Pons (tissue), 1 donor: ENCODE results near the gene POMGNT1.
"Not testable (repeated sequence)": the region's sequence is repeated elsewhere in the genome, so short reads cannot be mapped to it uniquely, and the experiment has no call there.

ENCODE experiments used
- DNase-seq: peaks from one replicate; pipeline ENCODE4 v3.0.0-alpha.2; 2016; ENCODE audit warnings: low spot score

POMGNT1 gene

DNA sequence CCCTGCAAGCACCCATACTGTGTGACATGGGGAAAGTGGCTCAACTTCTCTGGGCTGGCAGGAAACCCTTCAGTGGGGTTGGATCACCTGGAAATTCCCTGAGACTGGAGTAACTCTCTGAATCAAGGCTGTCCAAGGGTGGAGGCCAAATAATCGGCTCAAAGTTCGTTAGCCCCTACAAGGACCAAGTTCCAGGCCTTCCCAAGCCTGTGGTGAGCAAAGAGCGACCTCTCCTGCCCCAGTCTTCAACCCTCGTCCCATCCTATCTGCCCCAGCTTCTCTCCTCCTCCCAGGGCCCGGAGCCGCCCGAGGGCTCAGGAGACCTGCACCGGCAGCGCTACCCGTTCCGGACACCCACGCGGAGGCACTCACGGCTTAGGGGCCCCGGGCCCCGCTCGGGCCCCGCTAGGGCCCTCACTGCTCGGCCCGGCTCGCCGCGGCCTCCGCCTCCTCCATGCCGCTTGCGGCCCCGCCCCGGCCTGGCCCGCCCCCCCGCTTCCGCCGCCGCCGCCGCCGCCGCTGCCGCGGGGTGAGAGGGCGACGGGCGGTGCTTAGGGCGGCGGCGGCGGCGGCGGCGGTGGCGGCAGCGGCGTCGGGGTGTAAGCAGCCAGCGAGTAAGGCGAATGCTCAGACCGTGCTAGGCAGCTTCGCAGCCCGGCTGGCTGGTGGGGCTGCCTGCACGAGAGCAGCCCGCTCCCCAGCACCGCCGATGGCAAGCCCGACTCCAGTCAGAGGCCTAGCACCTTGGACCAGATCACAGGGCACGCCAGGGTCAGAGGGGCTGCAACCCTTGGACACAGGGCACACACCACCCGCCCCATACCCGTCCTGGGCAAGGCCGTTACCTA is at the start of gene POMGNT1:
Gene POMGNT1, minus strand, starts transcription at position 471 of the 848 bp plus-strand sequence. CDS start 613 bp downstream, outside the sequence.
- no peak for DNase-seq

DNA sequence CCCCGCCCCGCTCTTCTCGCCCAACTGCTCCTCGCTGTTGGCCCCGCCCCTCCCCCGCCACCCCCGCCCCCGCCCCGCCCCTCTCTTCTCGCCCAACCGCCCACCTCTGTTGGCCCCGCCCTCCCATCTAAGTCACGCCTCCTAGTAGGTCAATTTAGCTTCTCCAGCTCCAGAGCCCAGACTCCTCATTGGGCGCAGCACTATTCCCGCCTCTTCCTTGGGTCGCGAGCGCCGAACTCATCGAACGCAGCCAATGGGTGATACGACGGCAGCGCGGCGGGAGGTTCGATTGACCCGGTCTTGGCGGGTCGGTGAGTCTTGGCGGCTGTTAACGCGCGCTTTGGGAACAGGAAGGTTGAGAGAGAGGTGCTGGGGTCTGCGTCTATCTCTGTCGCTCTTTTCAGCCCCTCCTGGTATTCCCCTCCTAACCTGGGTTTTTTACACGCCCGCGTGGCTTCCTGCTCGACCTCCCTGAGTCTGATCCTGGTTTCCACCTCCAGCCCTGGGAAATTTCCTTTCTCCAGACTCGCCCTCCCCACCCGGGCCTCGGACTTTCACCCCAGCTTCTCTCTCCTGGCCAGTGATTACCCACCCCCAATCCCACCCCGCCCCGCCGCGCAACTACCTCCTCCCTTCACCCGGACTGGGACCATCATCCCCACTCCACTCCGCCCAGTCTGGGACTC is 49.3 kb upstream of the POMGNT1 start, which contains the start of gene RAD54L:
Gene RAD54L, plus strand, starts transcription at position 328 of the 686 bp plus-strand sequence. CDS start 643 bp downstream, outside the sequence.
- DNase-seq: peak; percentile 98

GRCh38 chr1:46246548-46247435 is 48.6 kb upstream of the POMGNT1 start:
- DNase-seq: no peak

GRCh38 chr1:46246136-46246535 is 47.9 kb upstream of the POMGNT1 start:
- DNase-seq: not testable (repeated sequence)

- no peak for DNase-seq
Observed at GRCh38 chr1:46244656-46245371, 46.6 kb upstream of the POMGNT1 start.

DNA sequence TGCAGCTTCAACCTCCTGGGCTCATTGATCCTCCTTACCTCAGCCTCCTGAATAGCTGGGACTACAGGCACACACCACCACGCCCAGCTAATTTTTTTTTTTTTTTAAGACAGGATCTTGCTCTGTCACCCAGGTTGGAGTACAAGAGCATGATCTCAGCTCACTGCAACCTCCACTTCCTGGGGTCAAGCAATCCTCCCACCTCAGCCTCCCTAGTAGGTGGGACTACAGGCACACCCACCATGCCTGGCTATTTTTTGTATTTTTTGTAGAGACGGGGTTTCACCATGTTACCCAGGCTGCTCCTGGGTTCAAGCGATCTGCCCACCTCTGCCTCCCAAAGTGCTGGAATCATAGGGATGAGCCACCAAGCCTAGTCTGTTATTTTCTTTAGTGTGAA is 45.6 kb upstream of the POMGNT1 start:
- not testable (repeated sequence) for DNase-seq

DNA sequence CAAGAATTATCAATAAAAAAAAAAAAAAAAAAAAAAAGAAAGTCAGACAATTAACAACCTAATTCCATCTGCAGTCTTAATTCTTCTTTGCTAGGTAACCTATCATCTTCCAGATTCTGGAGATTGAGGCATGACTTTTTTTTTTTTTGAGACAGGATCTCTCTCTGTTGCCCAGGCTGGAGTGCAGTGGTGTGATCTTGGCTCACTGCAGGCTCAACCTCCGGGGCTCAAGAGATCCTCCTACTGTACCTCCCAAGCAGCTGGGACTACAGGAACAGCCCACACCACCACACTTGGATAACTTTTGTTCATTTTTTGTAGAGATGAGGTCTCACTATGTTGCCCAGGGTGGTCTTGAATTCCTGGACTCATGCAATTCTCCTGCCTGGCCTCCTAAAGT is 44.7 kb upstream of the POMGNT1 start:
- no peak for DNase-seq

DNA sequence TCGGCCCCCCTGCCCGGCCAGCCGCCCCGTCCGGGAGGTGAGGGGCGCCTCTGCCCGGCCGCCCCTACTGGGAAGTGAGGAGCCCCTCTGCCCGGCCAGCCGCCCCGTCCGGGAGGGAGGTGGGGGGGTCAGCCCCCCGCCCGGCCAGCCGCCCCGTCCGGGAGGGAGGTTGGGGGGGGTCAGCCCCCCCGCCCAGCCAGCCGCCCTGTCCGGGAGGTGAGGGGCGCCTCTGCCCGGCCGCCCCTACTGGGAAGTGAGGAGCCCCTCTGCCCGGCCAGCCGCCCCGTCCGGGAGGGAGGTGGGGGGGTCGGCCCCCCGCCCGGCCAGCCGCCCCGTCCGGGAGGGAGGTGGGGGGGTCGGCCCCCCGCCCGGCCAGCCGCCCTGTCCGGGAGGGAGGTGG is 43.5 kb upstream of the POMGNT1 start:
- DNase-seq: not testable (repeated sequence)

GRCh38 chr1:46238865-46239264 is 40.6 kb upstream of the POMGNT1 start:
- DNase-seq: not testable (repeated sequence)

- DNase-seq: no peak
Observed at GRCh38 chr1:46236882-46237281, 38.6 kb upstream of the POMGNT1 start.

DNA sequence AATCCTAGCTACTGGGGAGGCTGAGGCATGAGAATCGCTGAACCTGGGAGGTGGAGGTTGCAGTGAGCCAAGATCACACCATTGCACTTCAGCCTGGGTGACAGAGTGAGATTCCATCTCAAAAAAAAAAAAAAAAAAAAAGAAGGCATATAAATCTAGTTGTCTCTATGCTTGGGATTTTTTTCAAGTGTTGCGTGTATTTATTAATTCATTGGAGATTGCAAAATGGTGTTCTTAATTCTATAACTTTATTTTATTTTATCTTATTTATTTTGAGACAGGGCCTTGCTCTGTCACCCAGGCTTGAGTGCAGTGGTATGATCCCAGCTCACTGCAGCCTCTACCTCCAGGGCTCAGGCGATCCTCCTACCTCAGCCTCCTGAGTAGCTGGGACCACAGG is 33.0 kb upstream of the POMGNT1 start:
- not testable (repeated sequence) for DNase-seq

DNA sequence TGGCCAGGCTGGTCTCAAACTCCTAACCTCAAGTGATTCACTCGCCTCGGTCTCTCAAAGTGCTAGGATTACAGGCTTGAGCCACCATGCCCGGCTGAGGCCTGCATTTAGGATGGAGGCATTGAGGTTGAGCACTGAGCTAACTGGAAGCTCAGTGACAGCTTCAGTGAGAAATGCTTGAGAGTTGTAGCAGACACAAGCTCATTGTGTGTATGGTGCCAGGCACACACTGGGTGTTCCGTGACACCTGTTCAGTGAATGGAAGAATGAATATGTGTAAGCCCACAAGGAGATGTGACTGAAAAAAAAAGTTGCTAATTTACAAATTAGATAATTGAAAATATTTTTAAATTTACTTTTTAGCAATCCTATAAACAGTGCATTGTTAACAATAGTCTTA is 26.7 kb upstream of the POMGNT1 start:
- DNase-seq: peak; percentile 91

DNA sequence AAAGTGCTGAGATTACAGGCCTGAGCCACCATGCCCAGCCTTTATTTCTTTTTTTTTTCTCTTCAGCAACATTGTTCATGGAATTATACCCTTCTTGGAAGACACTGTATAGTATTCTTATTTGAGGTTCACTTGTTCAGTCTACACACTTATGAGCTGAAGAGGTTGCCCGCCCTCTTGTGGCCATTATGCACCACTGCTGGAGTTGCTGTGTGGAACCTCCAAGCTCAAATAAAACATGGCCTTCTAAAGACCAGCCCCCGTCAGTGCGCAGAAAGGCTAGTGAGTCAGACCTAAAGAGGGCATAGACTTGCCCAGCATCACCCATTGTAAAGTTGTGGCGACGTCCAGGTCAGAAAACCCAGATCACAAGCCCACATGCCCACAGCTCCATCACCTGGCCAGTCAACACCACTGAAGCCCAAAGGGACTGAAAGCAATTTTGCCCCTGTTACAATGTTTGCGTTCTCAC is 25.3 kb upstream of the POMGNT1 start:
- DNase-seq: peak; percentile 96

GRCh38 chr1:46223055-46223454 is 24.8 kb upstream of the POMGNT1 start:
- not testable (repeated sequence) for DNase-seq

DNA sequence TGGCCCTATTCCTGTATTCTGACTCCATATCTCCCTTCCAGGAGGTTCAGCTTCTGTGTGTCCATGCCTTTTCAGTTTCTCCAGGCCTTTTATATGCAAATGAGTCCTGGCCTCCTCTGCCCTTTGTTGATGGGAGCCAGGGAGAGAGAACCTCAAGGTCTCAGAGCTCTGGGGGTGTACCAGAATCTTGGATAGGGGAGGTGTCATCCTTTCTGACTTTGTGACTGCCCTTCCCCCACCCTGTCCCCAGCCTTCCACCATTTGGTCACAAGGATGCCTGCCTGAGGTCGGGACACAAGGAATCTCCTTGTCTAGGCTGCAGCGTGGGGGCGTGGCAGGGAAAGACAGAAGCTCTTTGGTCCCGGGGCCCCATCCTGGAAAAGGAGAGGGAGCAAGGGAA is 23.5 kb upstream of the POMGNT1 start:
- DNase-seq: peak; percentile 96

DNA sequence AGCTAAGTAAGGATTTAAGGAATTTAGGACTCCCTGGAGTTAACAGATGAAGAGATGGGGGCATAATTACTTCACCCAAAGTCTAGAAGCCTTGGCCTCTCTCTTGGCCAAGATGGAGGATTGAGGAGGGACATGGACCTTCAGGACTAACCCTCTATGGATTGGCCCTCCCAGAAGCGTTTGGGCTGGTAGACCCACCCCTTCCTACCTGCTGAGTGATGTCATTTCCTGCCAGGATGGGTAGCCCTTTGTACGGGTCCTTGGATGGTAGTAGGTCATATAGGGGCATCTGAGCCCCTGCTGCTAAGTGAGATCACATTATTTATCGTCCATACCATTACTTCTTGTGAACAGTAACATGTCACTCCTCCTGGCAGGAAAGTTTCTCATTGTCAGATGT is 22.6 kb upstream of the POMGNT1 start:
- no peak for DNase-seq

- peak; percentile 42 for DNase-seq
Observed at GRCh38 chr1:46219551-46220520, 21.6 kb upstream of the POMGNT1 start.

GRCh38 chr1:46218443-46218842 is 20.2 kb upstream of the POMGNT1 start:
- no peak for DNase-seq

GRCh38 chr1:46215504-46215903 is 17.3 kb upstream of the POMGNT1 start:
- DNase-seq: no peak

- DNase-seq: no peak
Observed at GRCh38 chr1:46211051-46211450, 12.8 kb upstream of the POMGNT1 start.
